Activated naive CD4-positive, alpha-beta T cell treated with Interleukin-2 at 50 U/mL for 16 hours (primary cell): ENCODE measurements around the gene EMC8.

Experiments
- DNase-seq: peaks from one replicate; pipeline ENCODE4 v3.0.0-alpha.2; 2020

EMC8 gene

GRCh38 chr16:85781695-85782370 is 17.5 kb downstream of the EMC8 start:
- no peak for DNase-seq

GRCh38 chr16:85781156-85781555 is 18.2 kb downstream of the EMC8 start:
- no peak for DNase-seq

GRCh38 chr16:85780281-85780680 is 19.1 kb downstream of the EMC8 start:
- DNase-seq: no peak

GRCh38 chr16:85778873-85779272 is 20.5 kb downstream of the EMC8 start:
- DNase-seq: peak; percentile 38

- no peak for DNase-seq
These were observed 21.6 kb downstream of the EMC8 start for GRCh38 chr16:85777583-85778310.

GRCh38 chr16:85774811-85775210 is 24.5 kb downstream of the EMC8 start:
- no peak for DNase-seq

- DNase-seq: no peak
These were observed 25.2 kb downstream of the EMC8 start for GRCh38 chr16:85774136-85774535.

GRCh38 chr16:85773044-85773443 is 26.3 kb downstream of the EMC8 start:
- DNase-seq: no peak

- no peak for DNase-seq
These were observed 28.6 kb downstream of the EMC8 start for GRCh38 chr16:85770741-85771140.

- no peak for DNase-seq
These were observed 31.1 kb downstream of the EMC8 start for GRCh38 chr16:85768199-85768598.

GRCh38 chr16:85767531-85767930 is 31.8 kb downstream of the EMC8 start:
- no peak for DNase-seq

GRCh38 chr16:85765767-85766166 is 33.6 kb downstream of the EMC8 start:
- DNase-seq: no peak

- no peak for DNase-seq
These were observed 34.1 kb downstream of the EMC8 start for GRCh38 chr16:85765211-85765610.

GRCh38 chr16:85763616-85764015 is 35.7 kb downstream of the EMC8 start:
- no peak for DNase-seq

GRCh38 chr16:85762970-85763369 is 36.4 kb downstream of the EMC8 start:
- DNase-seq: no peak

- DNase-seq: no peak
These were observed 37.5 kb downstream of the EMC8 start for GRCh38 chr16:85761861-85762260.

- peak; percentile 12 for DNase-seq
These were observed 39.5 kb downstream of the EMC8 start for GRCh38 chr16:85759631-85760419.

GRCh38 chr16:85759136-85759535 is 40.2 kb downstream of the EMC8 start:
- DNase-seq: no peak

- no peak for DNase-seq
These were observed 42.0 kb downstream of the EMC8 start for GRCh38 chr16:85757341-85757822.

- DNase-seq: no peak
These were observed 43.2 kb downstream of the EMC8 start for GRCh38 chr16:85755929-85756768.

- no peak for DNase-seq
These were observed 44.9 kb downstream of the EMC8 start for GRCh38 chr16:85754413-85754812.

GRCh38 chr16:85753976-85754375 is 45.4 kb downstream of the EMC8 start:
- no peak for DNase-seq

- DNase-seq: no peak
These were observed 45.8 kb downstream of the EMC8 start for GRCh38 chr16:85753559-85753958.
